Activated naive CD8-positive, alpha-beta T cell treated with anti-CD3 and anti-CD28 coated beads for 36 hours (primary cell): ENCODE measurements around the gene ARHGAP12. TPM values are rescaled to one million over a fixed set of nuclear protein-coding genes. Genes with fewer than 3 reads are reported as not detected.
A peak's percentile ranks its signal among the peaks of the same experiment; 100 is the strongest.

ENCODE experiments used
- DNase-seq: peaks from one replicate; pipeline ENCODE4 v3.0.0; 2021
- H3K27ac Mint-ChIP-seq: one replicate; pipeline ENCODE4 v1.8.0; 2022; ENCODE audit warnings: mild to moderate bottlenecking, moderate library complexity, mixed read lengths
- H3K27me3 Mint-ChIP-seq: one replicate; pipeline ENCODE4 v1.8.0; 2022; ENCODE audit warnings: mild to moderate bottlenecking, mixed read lengths
- H3K36me3 Mint-ChIP-seq: one replicate; pipeline ENCODE4 v1.8.0; 2021; ENCODE audit warnings: mild to moderate bottlenecking, mixed read lengths
- H3K4me1 Mint-ChIP-seq: one replicate; pipeline ENCODE4 v1.8.0; 2021; ENCODE audit warnings: mixed read lengths
- H3K4me3 Mint-ChIP-seq: one replicate; pipeline ENCODE4 v1.8.0; 2022; ENCODE audit warnings: mild to moderate bottlenecking, moderate library complexity, mixed read lengths
- H3K9me3 Mint-ChIP-seq: one replicate; pipeline ENCODE4 v1.8.0; 2022; ENCODE audit warnings: mixed read lengths
- total RNA-seq, 2 experiments: library from RNA; stranded (reverse); gene quantifications; one replicate each; pipeline ENCODE4 v1.2.3, GENCODE V29; 2021

The ARHGAP12 gene
- total RNA-seq, 2 experiments from 2014 or later = 2.8 to 3.4 TPM

DNA sequence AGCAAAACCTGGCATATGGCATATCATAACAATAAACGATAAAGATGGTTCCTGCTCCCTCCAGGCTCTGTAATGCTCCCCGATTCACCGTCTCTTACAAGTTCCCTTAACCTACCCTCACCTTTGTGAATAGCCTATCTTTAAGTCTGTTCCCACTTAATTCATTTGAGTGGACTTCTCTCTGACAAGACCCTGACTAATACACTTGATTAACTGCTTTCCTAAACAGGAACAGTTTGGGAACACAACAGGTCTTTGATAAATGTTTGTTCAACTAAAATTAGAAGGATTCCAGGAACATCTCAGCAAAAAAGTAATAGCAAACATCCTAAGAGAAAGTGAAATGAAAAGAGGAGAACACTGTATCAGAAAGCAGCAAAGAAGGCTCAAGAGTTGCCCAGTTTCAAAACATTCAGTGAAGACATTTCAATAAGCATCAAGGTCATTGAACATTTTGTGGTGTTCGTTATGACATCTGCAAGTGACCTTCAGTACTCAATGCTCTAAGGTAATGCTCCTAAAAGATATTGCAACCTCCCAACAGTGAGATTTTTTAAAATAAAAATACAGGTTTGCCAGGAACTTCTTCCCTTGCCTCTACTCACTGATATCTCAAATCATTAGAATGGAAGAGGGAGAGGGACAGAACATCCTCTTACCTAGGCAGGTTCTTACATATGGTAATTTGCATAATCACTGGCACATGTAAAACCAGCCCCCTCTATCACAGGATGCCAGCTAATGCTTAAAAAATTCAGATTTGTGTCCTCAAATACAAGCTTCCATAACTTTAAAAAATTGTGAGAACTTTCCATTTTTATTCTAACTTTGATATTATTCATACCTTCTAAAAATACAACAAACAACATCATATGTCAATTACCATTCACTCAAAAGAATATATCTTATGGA lies 11.4 kb upstream of the ARHGAP12 start:
- DNase-seq = no peak
- Mint-ChIP-seq H3K4me3 (no peak overlapping the region), H3K27me3 (no peaks in the 10 kb centered on the region), H3K4me1 (peaks cover 16% of the 10 kb centered on the region), H3K36me3 (no peaks in the 10 kb centered on the region), H3K27ac (no peak overlapping the region), H3K9me3 (no peaks in the 10 kb centered on the region)

GRCh38 chr10:31937371-31937770 lies 8.7 kb upstream of the ARHGAP12 start:
- Mint-ChIP-seq H3K4me3 (no peak overlapping the region), H3K27me3 (no peaks in the 10 kb centered on the region), H3K4me1 (peaks cover 10% of the 10 kb centered on the region), H3K27ac (no peak overlapping the region), H3K9me3 (no peaks in the 10 kb centered on the region), H3K36me3 (no peaks in the 10 kb centered on the region)
- DNase-seq = no peak

- no peaks in the 10 kb centered on the region for H3K9me3 Mint-ChIP-seq
- no peak for DNase-seq
- H3K4me3 Mint-ChIP-seq = no peak overlapping the region
- H3K36me3 Mint-ChIP-seq = no peaks in the 10 kb centered on the region
- no peaks in the 10 kb centered on the region for H3K27me3 Mint-ChIP-seq
- H3K27ac Mint-ChIP-seq = no peak overlapping the region
- H3K4me1 Mint-ChIP-seq = peaks cover 10% of the 10 kb centered on the region
These were observed 8.3 kb upstream of the ARHGAP12 start for GRCh38 chr10:31936933-31937332.

DNA sequence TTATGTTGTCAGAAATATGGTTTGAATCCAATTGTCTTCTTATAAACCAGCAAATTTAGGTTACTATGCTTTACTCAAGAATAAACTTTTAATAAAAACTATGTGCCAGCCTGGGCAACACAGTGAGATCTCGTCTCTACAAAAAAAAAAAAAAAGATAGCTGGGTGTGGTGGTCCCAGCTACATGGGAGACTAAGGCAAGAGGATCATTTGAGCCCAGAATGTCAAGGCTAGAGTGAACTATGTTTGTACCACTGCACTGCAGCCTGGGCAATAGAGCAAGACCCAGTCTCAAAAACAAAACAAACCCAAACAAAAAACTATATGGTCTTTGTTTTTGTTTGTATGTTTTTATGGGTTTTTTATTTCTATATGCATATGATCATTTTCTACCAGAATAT lies 7.5 kb upstream of the ARHGAP12 start:
- Mint-ChIP-seq H3K4me3 (no peak overlapping the region), H3K9me3 (no peaks in the 10 kb centered on the region), H3K4me1 (peaks cover 7% of the 10 kb centered on the region), H3K27me3 (no peaks in the 10 kb centered on the region), H3K27ac (no peak overlapping the region), H3K36me3 (no peaks in the 10 kb centered on the region)
- no peak for DNase-seq

- H3K27ac Mint-ChIP-seq = no peak overlapping the region
- H3K4me3 Mint-ChIP-seq = no peak overlapping the region
- peaks cover 5% of the 10 kb centered on the region for H3K4me1 Mint-ChIP-seq
- H3K27me3 Mint-ChIP-seq = no peaks in the 10 kb centered on the region
- H3K36me3 Mint-ChIP-seq = no peaks in the 10 kb centered on the region
- no peaks in the 10 kb centered on the region for H3K9me3 Mint-ChIP-seq
- DNase-seq = no peak
These were observed 7.0 kb upstream of the ARHGAP12 start for GRCh38 chr10:31935678-31936077.

- H3K4me3 Mint-ChIP-seq = no peak overlapping the region
- no peak overlapping the region for H3K27ac Mint-ChIP-seq
- peaks cover 12% of the 10 kb centered on the region for H3K4me1 Mint-ChIP-seq
- H3K9me3 Mint-ChIP-seq = no peaks in the 10 kb centered on the region
- no peak for DNase-seq
- H3K27me3 Mint-ChIP-seq = no peaks in the 10 kb centered on the region
- H3K36me3 Mint-ChIP-seq = no peaks in the 10 kb centered on the region
These were observed 4.2 kb upstream of the ARHGAP12 start for GRCh38 chr10:31932838-31933237.

DNA sequence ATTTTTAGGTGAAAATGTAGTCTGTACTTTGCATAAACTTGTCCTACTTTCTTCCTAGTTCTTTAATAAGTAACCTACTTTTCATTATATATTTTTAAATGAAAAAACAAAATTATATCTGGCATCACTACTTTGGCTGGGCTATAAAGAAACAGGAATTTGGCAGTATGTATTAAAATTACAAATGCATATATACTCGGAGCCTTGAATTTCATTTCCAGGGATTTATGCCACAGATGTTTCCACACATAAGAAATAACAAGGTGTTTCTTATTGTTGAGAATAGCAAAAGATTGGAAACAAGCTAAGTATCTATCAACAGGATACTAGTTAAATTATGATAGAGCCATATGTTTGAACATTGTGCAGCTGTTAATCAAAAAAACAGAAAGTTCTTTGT lies 2.2 kb upstream of the ARHGAP12 start:
- Mint-ChIP-seq H3K27ac (no peak overlapping the region), H3K36me3 (no peaks in the 10 kb centered on the region), H3K27me3 (no peaks in the 10 kb centered on the region), H3K9me3 (no peaks in the 10 kb centered on the region), H3K4me3 (no peak overlapping the region), H3K4me1 (peaks cover 29% of the 10 kb centered on the region)
- no peak for DNase-seq

DNA sequence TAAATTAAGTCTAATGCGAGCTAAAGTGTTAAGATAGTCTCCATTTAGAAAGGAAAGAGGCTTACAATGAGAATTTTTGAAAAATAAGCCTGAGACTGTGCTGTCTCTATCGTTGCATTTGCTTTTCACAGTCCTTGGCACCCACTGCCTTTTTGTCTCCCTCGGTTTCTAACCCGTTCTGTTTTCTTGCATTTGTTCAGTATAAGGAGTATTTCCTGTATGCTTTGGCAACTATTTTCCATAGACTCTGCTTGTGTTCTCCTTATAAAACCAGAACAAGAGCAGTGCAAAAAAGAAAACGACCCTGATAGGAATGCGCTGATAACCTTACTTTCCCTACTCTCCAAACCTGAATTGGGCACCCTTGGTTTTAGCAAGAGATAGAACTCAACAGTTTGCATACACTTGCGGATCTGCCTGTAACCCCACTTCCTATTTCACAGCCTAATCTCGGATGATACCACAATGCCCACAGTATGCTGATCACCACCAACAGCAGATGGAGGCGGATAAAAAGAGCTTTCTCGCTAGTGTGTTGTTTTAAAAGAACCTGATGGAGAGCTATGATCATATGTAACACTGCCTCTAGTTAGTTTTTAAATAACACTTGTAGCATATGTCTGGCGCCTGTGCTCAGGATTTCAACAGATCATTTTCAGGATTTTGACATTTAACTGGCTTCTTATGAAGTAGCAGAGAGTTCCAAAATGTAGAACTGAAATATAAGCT lies 1.6 kb upstream of the ARHGAP12 start:
- Mint-ChIP-seq H3K36me3 (no peaks in the 10 kb centered on the region), H3K27me3 (no peaks in the 10 kb centered on the region), H3K4me3 (peak overlapping the region; percentile 83), H3K4me1 (peaks cover 32% of the 10 kb centered on the region), H3K9me3 (no peaks in the 10 kb centered on the region), H3K27ac (peak overlapping the region; percentile 68)
- DNase-seq = peak; percentile 17

DNA sequence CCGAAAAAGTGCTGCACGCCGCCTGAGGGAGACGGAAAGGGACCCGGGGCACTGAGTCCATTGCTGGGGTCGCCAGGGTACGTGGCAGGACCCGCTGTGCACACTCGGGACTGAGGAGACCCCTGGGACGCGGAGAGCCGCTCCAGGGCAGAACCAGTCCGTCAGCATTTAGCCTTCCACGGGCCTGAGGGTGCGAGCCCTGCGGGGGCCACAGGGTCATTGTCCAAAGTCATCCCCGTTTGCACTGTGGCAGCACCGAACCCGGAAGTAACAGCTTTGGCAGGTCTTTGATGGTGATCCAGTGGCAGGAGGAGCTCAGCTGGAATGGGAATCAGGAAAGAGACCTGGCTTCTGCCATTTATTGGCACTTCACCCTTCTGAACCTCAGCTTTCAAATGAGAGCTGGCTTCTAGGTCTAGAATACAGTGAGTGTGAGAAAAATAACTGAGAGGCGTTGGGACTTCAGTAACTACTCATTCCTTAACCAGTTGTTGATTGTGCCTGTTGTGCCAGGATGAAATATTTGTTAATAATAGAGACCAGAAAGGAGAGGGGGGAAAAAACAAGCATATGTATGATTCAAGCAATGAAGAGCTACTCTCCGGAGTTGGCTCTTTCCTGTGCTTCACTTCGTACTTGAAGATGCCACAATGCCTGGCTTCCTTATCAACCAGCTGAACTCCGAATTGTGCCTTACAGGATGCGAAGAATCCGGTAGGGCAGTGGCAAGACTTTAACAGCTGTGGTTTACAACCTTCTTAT lies 811 bp upstream of the ARHGAP12 start:
- peak; percentile 22 for DNase-seq
- peak overlapping the region; percentile 68 for H3K27ac Mint-ChIP-seq
- peaks cover 38% of the 10 kb centered on the region for H3K4me1 Mint-ChIP-seq
- peak overlapping the region; percentile 83 for H3K4me3 Mint-ChIP-seq
- H3K27me3 Mint-ChIP-seq = no peaks in the 10 kb centered on the region
- no peaks in the 10 kb centered on the region for H3K9me3 Mint-ChIP-seq
- no peaks in the 10 kb centered on the region for H3K36me3 Mint-ChIP-seq

GRCh38 chr10:31927884-31928548 lies 615 bp downstream of the ARHGAP12 start:
- H3K4me1 Mint-ChIP-seq = peaks cover 50% of the 10 kb centered on the region
- H3K9me3 Mint-ChIP-seq = peaks cover 3% of the 10 kb centered on the region
- peak overlapping the region; percentile 86 for H3K4me3 Mint-ChIP-seq
- peak overlapping the region; percentile 78 for H3K27ac Mint-ChIP-seq
- H3K36me3 Mint-ChIP-seq = peaks cover 6% of the 10 kb centered on the region
- H3K27me3 Mint-ChIP-seq = no peaks in the 10 kb centered on the region
- peak; percentile 35 for DNase-seq

DNA sequence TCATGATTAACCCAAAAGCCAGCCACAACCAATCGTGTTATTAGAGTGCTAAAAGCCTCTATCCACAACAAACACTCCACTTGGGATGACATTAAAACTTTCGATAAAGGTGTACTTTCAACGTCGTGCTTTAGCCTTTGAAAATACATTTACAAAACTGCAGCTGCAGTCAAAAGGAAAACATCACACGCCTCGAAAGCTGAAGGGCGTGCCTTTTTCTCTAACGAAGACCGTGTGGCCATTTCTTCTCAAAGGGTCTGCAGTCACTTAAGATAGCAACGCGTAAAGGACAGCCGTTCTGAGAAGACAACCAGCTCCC lies 1.1 kb downstream of the ARHGAP12 start:
- Mint-ChIP-seq H3K4me3 (peak overlapping the region; percentile 86), H3K27ac (peak overlapping the region; percentile 78), H3K27me3 (no peaks in the 10 kb centered on the region), H3K9me3 (peaks cover 5% of the 10 kb centered on the region), H3K36me3 (peaks cover 10% of the 10 kb centered on the region), H3K4me1 (peaks cover 52% of the 10 kb centered on the region)
- DNase-seq = no peak

GRCh38 chr10:31926765-31927564 lies 1.7 kb downstream of the ARHGAP12 start:
- DNase-seq = no peak

DNA sequence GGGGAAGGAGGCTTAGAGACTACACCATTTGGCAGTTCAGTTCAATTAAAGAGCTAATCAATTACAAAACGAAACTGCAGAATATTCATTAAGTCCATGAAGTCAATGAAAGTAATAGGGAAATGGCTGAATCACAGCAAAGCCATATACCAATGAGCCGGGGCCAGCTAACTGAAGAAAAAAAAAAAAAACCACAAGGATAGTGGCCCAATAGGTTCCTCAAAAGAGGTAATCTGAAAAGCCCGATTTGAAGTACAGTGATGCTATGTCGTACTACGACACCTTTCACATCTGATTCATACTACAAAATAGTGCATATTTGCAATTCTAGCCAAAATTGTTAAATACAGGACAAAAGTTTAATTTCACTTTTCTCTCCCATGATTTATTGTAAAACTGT lies 2.5 kb downstream of the ARHGAP12 start:
- Mint-ChIP-seq H3K9me3 (peaks cover 5% of the 10 kb centered on the region), H3K27me3 (no peaks in the 10 kb centered on the region), H3K4me1 (peaks cover 58% of the 10 kb centered on the region), H3K27ac (no peak overlapping the region), H3K36me3 (peaks cover 10% of the 10 kb centered on the region), H3K4me3 (no peak overlapping the region)
- no peak for DNase-seq

More at GRCh38 chr10:31926765-31927564, 1.7 kb downstream of the ARHGAP12 start:
- Mint-ChIP-seq H3K27ac (peak overlapping the region; percentile 78), H3K9me3 (peaks cover 5% of the 10 kb centered on the region), H3K27me3 (no peaks in the 10 kb centered on the region), H3K4me3 (peak overlapping the region; percentile 86), H3K36me3 (peaks cover 10% of the 10 kb centered on the region), H3K4me1 (peaks cover 54% of the 10 kb centered on the region)

- H3K27ac Mint-ChIP-seq = peak overlapping the region; percentile 6
- no peak overlapping the region for H3K4me3 Mint-ChIP-seq
- peaks cover 58% of the 10 kb centered on the region for H3K4me1 Mint-ChIP-seq
- no peaks in the 10 kb centered on the region for H3K27me3 Mint-ChIP-seq
- peaks cover 5% of the 10 kb centered on the region for H3K9me3 Mint-ChIP-seq
- peaks cover 10% of the 10 kb centered on the region for H3K36me3 Mint-ChIP-seq
- DNase-seq = no peak
These were observed 3.8 kb downstream of the ARHGAP12 start for GRCh38 chr10:31924833-31925232.
